CD4-positive, alpha-beta T cell (primary cell): ENCODE measurements around the gene SLC22A3. TPM values are rescaled to one million over a fixed set of nuclear protein-coding genes. Genes with fewer than 3 reads are reported as not detected.
"Not testable (repeated sequence)": the region's sequence is repeated elsewhere in the genome, so short reads cannot be mapped to it uniquely, and the experiment has no call there.

Experiments
- ATAC-seq: fragments of 200-7000 bp; cut with Tn5 transposase; one replicate; pipeline ENCODE4 v1.10.0; 2022; ENCODE audit warnings: mild to moderate bottlenecking; ENCODE audit not compliant: poor library complexity
- CTCF ChIA-PET: fragments of 350-600 bp; sonication (Branson Sonifier 250); formaldehyde crosslinking; loops from one replicate; lab custom pipeline; 2021; ENCODE audit warnings: antibody characterized with exemption, inconsistent platforms; lab: Charles Lee
- POLR2A ChIA-PET: fragments of 350-600 bp; sonication (Branson Sonifier 250); formaldehyde crosslinking; loops from one replicate; lab custom pipeline; 2021; ENCODE audit warnings: antibody characterized with exemption, inconsistent platforms; lab: Charles Lee
- DNase-seq, 14 experiments: peaks; one replicate each; pipeline ENCODE4 v3.0.0-alpha.2; 2013 to 2020; ENCODE audit warnings: mixed read lengths in 2 of 14
- H3K27ac ChIP-seq, 2 donors: one replicate each; pipeline versions ENCODE4 v1.5.1 to v1.7.0; 2013; ENCODE audit warnings: low read length in 2 of 2, low read depth in 1 of 2, mild to moderate bottlenecking in 1 of 2
- H3K27me3 ChIP-seq, 2 experiments: 1 replicate in 1 of 2; 2 replicates in 1 of 2; pipeline versions ENCODE4 v1.6.1 to v1.7.0; 2013; ENCODE audit warnings: low read length in 2 of 2, control low read depth in 1 of 2, mild to moderate bottlenecking in 1 of 2, moderate library complexity in 1 of 2; ENCODE audit not compliant: insufficient read depth in 2 of 2, control insufficient read depth in 1 of 2
- H3K36me3 ChIP-seq: one replicate; pipeline ENCODE4 v1.6.1; 2013; ENCODE audit warnings: low read length, control low read depth; ENCODE audit not compliant: insufficient read depth
- H3K4me1 ChIP-seq: one replicate; pipeline ENCODE4 v1.6.1; 2013; ENCODE audit warnings: low read length, control low read depth; ENCODE audit not compliant: insufficient read depth
- H3K4me3 ChIP-seq: one replicate; pipeline ENCODE4 v1.5.1; 2013; ENCODE audit warnings: mild to moderate bottlenecking, low read length, moderate library complexity
- H3K9me3 ChIP-seq, 2 experiments: 1 replicate in 1 of 2; 2 replicates in 1 of 2; pipeline versions ENCODE4 v1.6.1 to v1.7.0; 2013; ENCODE audit warnings: low read length in 2 of 2, mild to moderate bottlenecking in 2 of 2, control low read depth in 1 of 2, moderate library complexity in 1 of 2; ENCODE audit not compliant: control insufficient read depth in 1 of 2, insufficient read depth in 1 of 2
- H3K27ac Mint-ChIP-seq: one replicate; pipeline ENCODE4 v1.8.0; 2020; ENCODE audit warnings: mixed read lengths
- H3K27me3 Mint-ChIP-seq: one replicate; pipeline ENCODE4 v1.8.0; 2021; ENCODE audit warnings: mixed read lengths
- H3K36me3 Mint-ChIP-seq: one replicate; pipeline ENCODE4 v1.8.0; 2021; ENCODE audit warnings: low read depth, mixed read lengths
- H3K4me1 Mint-ChIP-seq: one replicate; pipeline ENCODE4 v1.8.0; 2021; ENCODE audit warnings: low read depth, mixed read lengths
- H3K4me3 Mint-ChIP-seq: one replicate; pipeline ENCODE4 v1.8.0; 2020; ENCODE audit warnings: mild to moderate bottlenecking, mixed read lengths
- H3K9me3 Mint-ChIP-seq: one replicate; pipeline ENCODE4 v1.8.0; 2020; ENCODE audit warnings: mixed read lengths
- intact Hi-C, 2 experiments: fragments of 100-400 bp; cut with DNase I in 1 of 2; cut with micrococcal nuclease in 1 of 2; formaldehyde crosslinking; loops; one replicate each; pipeline versions ENCODE4 v1.15.1 to v1.9.0; 2023 to 2025; cut with DNase I, micrococcal nuclease
- total RNA-seq, 174 experiments: library from RNA in 2 of 174; stranded (reverse) in 2 of 174; gene quantifications; one replicate each; pipeline ENCODE4 v1.2.3 and lab custom pipeline; 2021 to 2026
- TF ChIP-seq, protein P1 (sequence below): fragments of 200-600 bp; IDR thresholded peaks from one replicate; pipeline ENCODE4 v1.8.0; 2022; ENCODE audit warnings: antibody characterized with exemption, mild to moderate bottlenecking

The SLC22A3 gene
- total RNA-seq, 2 experiments from 2014 or later, result not detected

DNA sequence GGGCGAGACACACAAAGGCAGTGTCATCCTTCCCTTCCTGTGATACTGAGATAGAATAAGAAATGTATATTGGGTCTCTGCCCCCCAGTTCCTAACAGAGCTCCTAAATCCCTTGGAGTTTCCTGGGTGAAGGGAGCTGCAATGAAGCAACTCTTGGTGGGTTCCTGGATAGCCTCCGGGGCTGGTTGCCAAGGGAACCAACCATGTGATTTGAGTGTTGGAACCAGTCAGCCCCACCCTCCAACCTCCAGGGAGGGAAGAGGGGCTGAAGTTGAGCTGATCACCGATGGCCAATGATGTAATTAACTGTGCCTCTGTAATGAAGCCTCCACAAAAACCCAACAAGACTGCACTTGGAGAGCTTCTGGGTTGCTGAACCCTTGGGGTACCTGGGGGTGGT is 116.6 kb downstream of the SLC22A3 start:
- Mint-ChIP-seq H3K4me1 (peaks cover 69% of the 10 kb centered on the region), H3K27ac (no peak overlapping the region), H3K27me3 (peaks cover 14% of the 10 kb centered on the region), H3K4me3 (peak overlapping the region; percentile 3), H3K9me3 (no peaks in the 10 kb centered on the region), H3K36me3 (peaks cover 5% of the 10 kb centered on the region)
- POLR2A ChIA-PET, result interaction anchor here (1.4 kb wide), 1 partner anchor 56 kb away, joined by 4 read pairs; no protein-coding TSS in a partner anchor
- H3K27ac ChIP-seq, result no peak overlapping the region
- peaks cover 49% of the 10 kb centered on the region for H3K4me1 ChIP-seq
- intact Hi-C loops, result loop anchor here (5.0 kb wide), 1 partner anchor 58 kb away; no protein-coding TSS in a partner anchor
- CTCF ChIA-PET, result interaction anchor here (0.9 kb wide), 1 partner anchor 327 kb away, joined by 3 read pairs; no protein-coding TSS in a partner anchor
- H3K36me3 ChIP-seq, result no peaks in the 10 kb centered on the region
- TF ChIP-seq, protein P1, sequence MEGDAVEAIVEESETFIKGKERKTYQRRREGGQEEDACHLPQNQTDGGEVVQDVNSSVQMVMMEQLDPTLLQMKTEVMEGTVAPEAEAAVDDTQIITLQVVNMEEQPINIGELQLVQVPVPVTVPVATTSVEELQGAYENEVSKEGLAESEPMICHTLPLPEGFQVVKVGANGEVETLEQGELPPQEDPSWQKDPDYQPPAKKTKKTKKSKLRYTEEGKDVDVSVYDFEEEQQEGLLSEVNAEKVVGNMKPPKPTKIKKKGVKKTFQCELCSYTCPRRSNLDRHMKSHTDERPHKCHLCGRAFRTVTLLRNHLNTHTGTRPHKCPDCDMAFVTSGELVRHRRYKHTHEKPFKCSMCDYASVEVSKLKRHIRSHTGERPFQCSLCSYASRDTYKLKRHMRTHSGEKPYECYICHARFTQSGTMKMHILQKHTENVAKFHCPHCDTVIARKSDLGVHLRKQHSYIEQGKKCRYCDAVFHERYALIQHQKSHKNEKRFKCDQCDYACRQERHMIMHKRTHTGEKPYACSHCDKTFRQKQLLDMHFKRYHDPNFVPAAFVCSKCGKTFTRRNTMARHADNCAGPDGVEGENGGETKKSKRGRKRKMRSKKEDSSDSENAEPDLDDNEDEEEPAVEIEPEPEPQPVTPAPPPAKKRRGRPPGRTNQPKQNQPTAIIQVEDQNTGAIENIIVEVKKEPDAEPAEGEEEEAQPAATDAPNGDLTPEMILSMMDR, result no peak
- H3K27me3 ChIP-seq, result no peaks in the 10 kb centered on the region
- H3K4me3 ChIP-seq, result no peak overlapping the region
- H3K9me3 ChIP-seq, result no peaks in the 10 kb centered on the region
- ATAC-seq, result no peak
- DNase-seq, result no peak

DNA sequence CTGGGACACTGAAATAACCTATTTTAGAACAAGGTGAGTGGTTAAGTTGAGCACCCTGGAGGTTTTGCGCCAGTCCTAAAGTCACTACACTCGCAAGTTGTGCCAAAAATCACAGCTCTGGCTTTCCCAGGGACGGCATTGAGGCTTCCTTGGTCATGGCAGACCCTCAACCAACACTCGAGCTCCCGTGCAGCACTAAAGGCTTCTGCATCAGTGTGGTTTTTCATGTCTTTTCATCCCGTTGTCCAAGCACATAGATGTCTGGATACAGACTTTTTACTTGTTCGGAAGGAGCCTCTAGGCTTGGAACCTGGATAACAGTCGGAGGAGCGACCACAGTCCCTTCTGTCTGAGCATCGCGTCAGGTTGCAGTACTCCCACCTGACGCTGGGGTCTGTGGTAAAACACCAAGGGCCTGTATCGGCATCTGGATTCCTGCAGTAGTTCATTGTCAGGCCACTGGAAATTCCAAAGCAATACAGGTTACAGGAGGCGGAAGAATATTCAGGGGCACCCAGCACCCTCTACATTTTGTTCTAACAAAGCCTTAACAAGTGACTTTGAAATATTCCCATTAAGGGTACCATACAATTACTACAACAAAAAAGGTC is 119.2 kb downstream of the SLC22A3 start:
- H3K9me3 ChIP-seq, H3K27me3 ChIP-seq, POLR2A ChIA-PET, H3K36me3 ChIP-seq, CTCF ChIA-PET, H3K9me3 Mint-ChIP-seq, DNase-seq, intact Hi-C loops, ATAC-seq, H3K4me3 Mint-ChIP-seq, H3K27ac ChIP-seq, H3K36me3 Mint-ChIP-seq, H3K27ac Mint-ChIP-seq, H3K4me3 ChIP-seq: not testable (repeated sequence)
- H3K4me1 ChIP-seq, result peaks cover 27% of the 10 kb centered on the region
- H3K4me1 Mint-ChIP-seq, result peaks cover 43% of the 10 kb centered on the region
- H3K27me3 Mint-ChIP-seq, result peaks cover 14% of the 10 kb centered on the region

DNA sequence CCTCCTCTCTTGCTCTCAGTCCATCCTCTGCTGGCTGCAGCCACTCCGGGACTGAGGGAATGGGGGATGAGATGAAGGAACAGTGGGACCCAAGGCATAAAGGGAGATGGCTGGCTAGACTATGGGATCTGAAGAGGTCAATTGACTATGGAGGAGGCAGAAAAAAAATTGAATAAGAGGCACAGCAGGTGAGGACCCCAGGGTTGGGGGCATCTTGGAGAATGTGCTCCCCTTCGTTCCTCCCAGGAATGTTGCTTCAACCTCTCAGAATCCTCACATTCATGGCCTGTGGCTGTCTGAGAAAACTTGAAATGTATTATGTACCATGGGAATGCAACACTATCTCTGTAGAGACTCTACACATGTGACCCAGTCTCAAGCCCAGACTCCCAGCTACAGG is 121.0 kb downstream of the SLC22A3 start:
- H3K9me3 ChIP-seq, result no peaks in the 10 kb centered on the region
- Mint-ChIP-seq H3K36me3 (no peaks in the 10 kb centered on the region), H3K27ac (no peak overlapping the region), H3K27me3 (peaks cover 14% of the 10 kb centered on the region), H3K4me3 (no peak overlapping the region), H3K4me1 (peaks cover 26% of the 10 kb centered on the region), H3K9me3 (no peaks in the 10 kb centered on the region)
- DNase-seq (no peak), ATAC-seq (no peak)
- H3K27ac ChIP-seq, result no peak overlapping the region
- H3K4me3 ChIP-seq, result no peak overlapping the region
- TF ChIP-seq, protein P1, result no peak
- H3K36me3 ChIP-seq, result no peaks in the 10 kb centered on the region
- POLR2A ChIA-PET, result no interaction called here
- intact Hi-C loops, result no loop called here
- CTCF ChIA-PET, result no interaction called here
- no peaks in the 10 kb centered on the region for H3K27me3 ChIP-seq
- H3K4me1 ChIP-seq, result peaks cover 10% of the 10 kb centered on the region

DNA sequence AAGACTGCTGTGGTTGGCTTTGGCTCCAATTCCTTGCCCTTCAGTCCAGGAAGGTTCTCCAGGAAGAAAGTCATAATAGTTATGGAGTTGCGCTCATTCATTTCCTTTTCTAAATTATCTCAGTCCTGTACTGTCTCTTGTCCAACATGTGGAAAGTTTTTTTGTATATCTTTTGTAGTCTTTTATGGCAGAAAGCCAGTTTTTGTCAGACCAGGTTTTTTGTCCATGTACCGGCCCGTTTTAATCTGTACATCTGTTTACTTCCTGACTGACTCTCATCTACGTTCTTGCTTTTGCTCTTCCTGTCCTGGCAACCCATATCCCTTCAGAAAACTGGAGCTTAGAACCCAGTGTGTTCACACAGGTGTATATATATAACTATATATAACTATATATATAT is 127.9 kb downstream of the SLC22A3 start:
- H3K27me3 ChIP-seq, H3K36me3 ChIP-seq, H3K4me1 ChIP-seq, H3K27me3 Mint-ChIP-seq, H3K27ac Mint-ChIP-seq, H3K9me3 Mint-ChIP-seq, H3K27ac ChIP-seq, H3K4me3 ChIP-seq, POLR2A ChIA-PET, ATAC-seq, H3K4me3 Mint-ChIP-seq, H3K9me3 ChIP-seq, intact Hi-C loops, CTCF ChIA-PET: not testable (repeated sequence)
- Mint-ChIP-seq H3K4me1 (peaks cover 14% of the 10 kb centered on the region), H3K36me3 (peaks cover 21% of the 10 kb centered on the region)
- peak in 1 of 14 experiments; percentile 34 for DNase-seq

DNA sequence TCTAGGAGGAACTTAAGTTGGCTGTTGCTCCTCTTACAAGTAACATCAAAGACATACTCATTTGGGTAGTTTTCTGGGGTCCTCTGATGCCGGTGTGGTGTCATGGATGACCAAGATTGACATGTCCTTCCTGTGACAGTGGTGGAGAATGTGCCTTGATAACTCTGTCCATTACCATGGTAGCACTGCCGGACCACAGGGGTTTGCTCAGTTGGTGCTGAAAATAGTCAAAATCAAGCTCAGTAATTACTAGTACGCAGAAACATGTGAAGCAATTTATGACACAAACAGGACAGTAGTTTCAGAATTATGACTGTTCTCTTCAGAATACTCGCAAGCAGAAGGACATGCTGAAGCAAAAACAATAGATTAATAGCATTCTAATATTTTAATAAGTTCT is 128.9 kb downstream of the SLC22A3 start:
- POLR2A ChIA-PET, intact Hi-C loops, H3K9me3 ChIP-seq, ATAC-seq, H3K27me3 ChIP-seq, H3K4me1 ChIP-seq, H3K27me3 Mint-ChIP-seq, DNase-seq, H3K4me3 ChIP-seq, H3K9me3 Mint-ChIP-seq, H3K27ac Mint-ChIP-seq, H3K4me3 Mint-ChIP-seq, H3K27ac ChIP-seq, CTCF ChIA-PET: not testable (repeated sequence)
- Mint-ChIP-seq H3K4me1 (peaks cover 14% of the 10 kb centered on the region), H3K36me3 (peaks cover 32% of the 10 kb centered on the region)
- peaks cover 10% of the 10 kb centered on the region for H3K36me3 ChIP-seq
